Measurements from ENCODE around the gene CYSTM1. TPM values are rescaled to one million over a fixed set of nuclear protein-coding genes. Genes with fewer than 3 reads are reported as not detected.

Gene CYSTM1
- total RNA-seq, 3 donors from 2014 or later (not counting 1 experiment from before 2014, with no cell fraction given), result 3.9 to 4.9 (median 4.2) TPM

- Mint-ChIP-seq H3K4me3 (no peak overlapping the region), H3K27ac (peak overlapping the region in 1 of 2 donors; percentile 58), H3K27me3 (ENCODE audit: low read depth in 2 of 2) (no peaks in the 10 kb centered on the region), H3K9me3 (no peaks in the 10 kb centered on the region), H3K4me1 (peaks cover 10 to 15% of the 10 kb centered on the region in 2 donors), H3K36me3 (no peaks in the 10 kb centered on the region)
- Histone ChIP-seq H3K9me3 (ENCODE audit: control insufficient read depth, insufficient read depth, low read length) (no peaks in the 10 kb centered on the region), H3K4me1 (ENCODE audit: control insufficient read depth, insufficient read depth, low read length) (no peaks in the 10 kb centered on the region), H3K36me3 (ENCODE audit: control insufficient read depth, insufficient read depth, low read length) (peaks cover 8% of the 10 kb centered on the region), H3K27ac (ENCODE audit: low read length) (no peak overlapping the region), H3K27me3 (ENCODE audit: control insufficient read depth, insufficient read depth, low read length) (no peaks in the 10 kb centered on the region), H3K4me3 (ENCODE audit: low read length) (no peak overlapping the region)
- DNase-seq (peak; percentile 61 to 83), ATAC-seq (peak; percentile 78 to 88 (median 86))
- TF ChIP-seq, protein P1, sequence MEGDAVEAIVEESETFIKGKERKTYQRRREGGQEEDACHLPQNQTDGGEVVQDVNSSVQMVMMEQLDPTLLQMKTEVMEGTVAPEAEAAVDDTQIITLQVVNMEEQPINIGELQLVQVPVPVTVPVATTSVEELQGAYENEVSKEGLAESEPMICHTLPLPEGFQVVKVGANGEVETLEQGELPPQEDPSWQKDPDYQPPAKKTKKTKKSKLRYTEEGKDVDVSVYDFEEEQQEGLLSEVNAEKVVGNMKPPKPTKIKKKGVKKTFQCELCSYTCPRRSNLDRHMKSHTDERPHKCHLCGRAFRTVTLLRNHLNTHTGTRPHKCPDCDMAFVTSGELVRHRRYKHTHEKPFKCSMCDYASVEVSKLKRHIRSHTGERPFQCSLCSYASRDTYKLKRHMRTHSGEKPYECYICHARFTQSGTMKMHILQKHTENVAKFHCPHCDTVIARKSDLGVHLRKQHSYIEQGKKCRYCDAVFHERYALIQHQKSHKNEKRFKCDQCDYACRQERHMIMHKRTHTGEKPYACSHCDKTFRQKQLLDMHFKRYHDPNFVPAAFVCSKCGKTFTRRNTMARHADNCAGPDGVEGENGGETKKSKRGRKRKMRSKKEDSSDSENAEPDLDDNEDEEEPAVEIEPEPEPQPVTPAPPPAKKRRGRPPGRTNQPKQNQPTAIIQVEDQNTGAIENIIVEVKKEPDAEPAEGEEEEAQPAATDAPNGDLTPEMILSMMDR (IDR thresholded peaks at IDR 0.05), result peak; percentile 75
- intact Hi-C loops (cut with micrococcal nuclease), result loop anchor here (1.0 kb wide), 1 partner anchor 107 kb away; no protein-coding TSS in a partner anchor
- 30% methylated on average over 14 of the region's 14 CpGs for WGBS (ENCODE audit: insufficient coverage)
Observed at GRCh38 chr5:140244525-140245025, 69.6 kb downstream of the CYSTM1 start.

- H3K27me3 ChIP-seq (ENCODE audit: control insufficient read depth, insufficient read depth, low read length), result no peaks in the 10 kb centered on the region
- no peak overlapping the region for H3K27ac ChIP-seq (ENCODE audit: low read length)
- H3K36me3 Mint-ChIP-seq, result no peaks in the 10 kb centered on the region
- DNase-seq (no peak), ATAC-seq (peak in 1 of 3 donors; percentile 18)
- H3K9me3 ChIP-seq (ENCODE audit: control insufficient read depth, insufficient read depth, low read length), result no peaks in the 10 kb centered on the region
- H3K4me1 Mint-ChIP-seq, result peaks cover 10 to 20% of the 10 kb centered on the region in 2 donors
- no peaks in the 10 kb centered on the region for H3K4me1 ChIP-seq (ENCODE audit: control insufficient read depth, insufficient read depth, low read length)
- 58% methylated on average over 5 of the region's 5 CpGs for WGBS (ENCODE audit: insufficient coverage)
- H3K9me3 Mint-ChIP-seq, result no peaks in the 10 kb centered on the region
- no peak overlapping the region for H3K4me3 ChIP-seq (ENCODE audit: low read length)
- H3K36me3 ChIP-seq (ENCODE audit: control insufficient read depth, insufficient read depth, low read length), result peaks cover 8% of the 10 kb centered on the region
- TF ChIP-seq, protein P1 (IDR thresholded peaks at IDR 0.05), result no peak
- intact Hi-C loops (cut with micrococcal nuclease), result no loop called here
- H3K27me3 Mint-ChIP-seq (ENCODE audit: low read depth in 2 of 2), result no peaks in the 10 kb centered on the region
- H3K4me3 Mint-ChIP-seq, result no peak overlapping the region
- H3K27ac Mint-ChIP-seq, result peak overlapping the region in 1 of 2 donors; percentile 58
Observed at GRCh38 chr5:140245341-140245740, 70.4 kb downstream of the CYSTM1 start.

GRCh38 chr5:140245926-140246325 is 70.9 kb downstream of the CYSTM1 start:
- Histone ChIP-seq H3K27ac (ENCODE audit: low read length) (no peak overlapping the region), H3K9me3 (ENCODE audit: control insufficient read depth, insufficient read depth, low read length) (no peaks in the 10 kb centered on the region), H3K27me3 (ENCODE audit: control insufficient read depth, insufficient read depth, low read length) (no peaks in the 10 kb centered on the region), H3K4me3 (ENCODE audit: low read length) (no peak overlapping the region), H3K36me3 (ENCODE audit: control insufficient read depth, insufficient read depth, low read length) (peaks cover 8% of the 10 kb centered on the region), H3K4me1 (ENCODE audit: control insufficient read depth, insufficient read depth, low read length) (peaks cover 1% of the 10 kb centered on the region)
- WGBS (ENCODE audit: insufficient coverage), result 98% methylated on average over 7 of the region's 7 CpGs
- H3K4me3 Mint-ChIP-seq, result no peak overlapping the region
- no peak overlapping the region for H3K27ac Mint-ChIP-seq
- TF ChIP-seq, protein P1 (IDR thresholded peaks at IDR 0.05), result no peak
- intact Hi-C loops (cut with micrococcal nuclease), result no loop called here
- no peaks in the 10 kb centered on the region for H3K27me3 Mint-ChIP-seq (ENCODE audit: low read depth in 2 of 2)
- peaks cover 10 to 21% of the 10 kb centered on the region in 2 donors for H3K4me1 Mint-ChIP-seq
- no peaks in the 10 kb centered on the region for H3K9me3 Mint-ChIP-seq
- no peaks in the 10 kb centered on the region for H3K36me3 Mint-ChIP-seq
- no peak for ATAC-seq
- DNase-seq, result no peak
